HepG2 (cell line): ENCODE results near the gene B3GNT9. TPM values are rescaled to one million over a fixed set of nuclear protein-coding genes. Genes with fewer than 3 reads are reported as not detected.

ENCODE experiments used
- ATAC-seq: fragments of 200-7000 bp; cut with Tn5 transposase; 3 replicates; pipeline ENCODE4 v1.9.1; 2020; ENCODE audit warnings: mild to moderate bottlenecking, moderate library complexity
- BruUV-seq: library from RNA; stranded (reverse); fragments of 400-500 nt; replicated peaks from 2 replicates; lab custom pipeline; 2021; lab: Mats Ljungman, UMichigan
- CTCF ChIA-PET: fragments of 300-600 bp; formaldehyde crosslinking; extraction: SDS; loops from one replicate; lab custom pipeline; 2021; ENCODE audit warnings: low total read pairs, inconsistent platforms, low intra/inter-chr PET ratio; lab: Yijun Ruan, JAX
- POLR2A ChIA-PET: fragments of 350-600 bp; sonication (Branson Sonifier 250); formaldehyde crosslinking; loops from one replicate; lab custom pipeline; 2020; ENCODE audit warnings: antibody characterized with exemption, inconsistent platforms; lab: Yijun Ruan, JAX
- DNase-seq: peaks from one replicate; pipeline ENCODE4 v3.0.0-alpha.2; 2015; ENCODE audit warnings: low spot score
- FAIRE-seq: peaks from 3 replicates; lab custom pipeline; 2011; peaks lifted over from hg19 to GRCh38; lab: Jason Lieb, UNC
- H2AFZ ChIP-seq: one replicate; pipeline ENCODE4 v1.6.1; 2011; ENCODE audit warnings: low read length, inconsistent platforms
- H3K27ac ChIP-seq: fragments of 300-600 bp; 3 replicates; pipeline ENCODE4 v1.8.0; 2011; ENCODE audit warnings: mixed run types, mild to moderate bottlenecking, mixed read lengths, low read length, inconsistent platforms; ENCODE audit not compliant: insufficient read depth; ENCODE audit errors: extremely low read length
- H3K27me3 ChIP-seq, 2 experiments: fragments of 200-600 bp in 1 of 2; 2 replicates in 1 of 2; 3 replicates in 1 of 2; pipeline versions ENCODE4 v1.6.0 to v1.8.0; 2011; ENCODE audit warnings: low read length in 2 of 2, mild to moderate bottlenecking in 2 of 2, moderate library complexity in 2 of 2, inconsistent platforms in 1 of 2; ENCODE audit not compliant: insufficient read depth in 2 of 2, control insufficient read depth in 1 of 2
- H3K36me3 ChIP-seq, 2 experiments: fragments of 200-600 bp in 1 of 2; replicated peaks in 1 of 2; 2 replicates in 1 of 2; 3 replicates in 1 of 2; pipeline versions ENCODE4 v1.5.1 to v1.8.0; 2011; ENCODE audit warnings: low read length in 2 of 2, inconsistent platforms in 1 of 2; ENCODE audit not compliant: insufficient read depth in 2 of 2, control insufficient read depth in 1 of 2
- H3K4me1 ChIP-seq: 2 replicates; pipeline ENCODE4 v1.5.1; 2012; ENCODE audit warnings: low read length, inconsistent platforms; ENCODE audit not compliant: insufficient read depth
- H3K4me2 ChIP-seq: 2 replicates; pipeline ENCODE4 v1.6.0; 2011; ENCODE audit warnings: low read depth, low read length, inconsistent platforms
- H3K4me3 ChIP-seq, 3 experiments: fragments of 200-600 bp in 1 of 3; sonication (generic), shearing (Covaris generic) in 1 of 3; replicated peaks in 1 of 3; 2 replicates each; pipeline ENCODE4 v1.5.1; 2011 to 2016; ENCODE audit warnings: low read length in 3 of 3, inconsistent platforms in 2 of 3, low read depth in 2 of 3, mild to moderate bottlenecking in 2 of 3, control low read depth in 1 of 3, mixed read lengths in 1 of 3; ENCODE audit not compliant: insufficient read depth in 1 of 3
- H3K79me2 ChIP-seq: one replicate; pipeline ENCODE4 v1.6.1; 2011; ENCODE audit warnings: low read length, inconsistent platforms; ENCODE audit not compliant: insufficient read depth
- H3K9ac ChIP-seq: 2 replicates; pipeline ENCODE4 v1.6.0; 2011; ENCODE audit warnings: mild to moderate bottlenecking, low read depth, low read length, inconsistent platforms; ENCODE audit not compliant: insufficient read depth
- H3K9me3 ChIP-seq: 2 replicates; pipeline ENCODE4 v1.5.1; 2012; ENCODE audit warnings: mild to moderate bottlenecking, low read length
- H4K20me1 ChIP-seq: 2 replicates; pipeline ENCODE4 v1.6.0; 2011; ENCODE audit warnings: inconsistent platforms, mild to moderate bottlenecking, low read length, moderate library complexity; ENCODE audit not compliant: insufficient read depth
- HDAC2 ChIP-seq: sonication (generic); formaldehyde crosslinking; IDR thresholded peaks from 2 replicates; pipeline ENCODE4 v1.4.0; 2020; ENCODE audit warnings: missing genetic modification reagents
- KAT2B ChIP-seq: fragments of 150-350 bp; IDR thresholded peaks from 2 replicates; pipeline ENCODE4 v1.6.1; 2014; ENCODE audit warnings: low read depth, low read length, borderline replicate concordance
- MAF1 ChIP-seq: sonication (generic); formaldehyde crosslinking; IDR thresholded peaks from 2 replicates; pipeline ENCODE4 v1.5.0; 2020; ENCODE audit warnings: missing genetic modification reagents, borderline replicate concordance
- MAFK ChIP-seq, 2 experiments: IDR thresholded peaks in 1 of 2; conservative IDR thresholded peaks in 1 of 2; 2 replicates each; pipeline ENCODE4 v1.6.1; 2011; ENCODE audit warnings: improper control_type of control experiment in 2 of 2, low read length in 2 of 2
- THAP7 ChIP-seq: sonication (generic); formaldehyde crosslinking; IDR thresholded peaks from 2 replicates; pipeline ENCODE4 v1.8.1; 2023; ENCODE audit warnings: mild to moderate bottlenecking, missing genetic modification reagents
- ZBTB21 ChIP-seq: sonication (generic); formaldehyde crosslinking; IDR thresholded peaks from 2 replicates; pipeline ENCODE4 v1.4.0; 2020; ENCODE audit warnings: missing genetic modification reagents
- ZNF101 ChIP-seq: sonication (generic); formaldehyde crosslinking; IDR thresholded peaks from 2 replicates; pipeline ENCODE4 v1.4.0; 2020; ENCODE audit warnings: mild to moderate bottlenecking, low read depth, missing genetic modification reagents, borderline replicate concordance
- ZNF205 ChIP-seq: IDR thresholded peaks from 2 replicates; pipeline ENCODE4 v1.6.1; 2018; ENCODE audit warnings: missing biosample characterization, missing genetic modification reagents
- ZNF232 ChIP-seq: sonication (generic); formaldehyde crosslinking; IDR thresholded peaks from 2 replicates; pipeline ENCODE4 v1.4.0; 2020; ENCODE audit warnings: missing genetic modification reagents, borderline replicate concordance
- ZNF383 ChIP-seq: sonication (generic); formaldehyde crosslinking; IDR thresholded peaks from 2 replicates; pipeline ENCODE4 v1.4.0; 2020; ENCODE audit warnings: missing genetic modification reagents, mild to moderate bottlenecking, borderline replicate concordance
- ZNF709 ChIP-seq: sonication (generic); formaldehyde crosslinking; IDR thresholded peaks from 2 replicates; pipeline ENCODE4 v1.5.0; 2020; ENCODE audit warnings: mild to moderate bottlenecking, missing genetic modification reagents
- WGBS: methylation state at CpG from one replicate; pipeline ENCODE4 v1.1.6; 2017; ENCODE audit warnings: low lambda C conversion rate; 5-methylcytosine and 5-hydroxymethylcytosine counted together
- in situ Hi-C: cut with HindIII; loops from 2 replicates; pipeline ENCODE4 v1.10.0; 2017; ENCODE audit warnings: low pct_unique_long_range_greater_than_20kb; ENCODE audit not compliant: extremely low pct_ligation_motif_present
- intact Hi-C: fragments of 100-400 bp; cut with micrococcal nuclease; formaldehyde crosslinking; loops from one replicate; pipeline ENCODE4 v1.10.0; 2022; ENCODE audit not compliant: unreplicated experiment
- polyA plus RNA-seq, 8 experiments: library from polyadenylated mRNA; depleted of rRNA in 3 of 8; stranded (reverse) in 7 of 8; unstranded in 1 of 8; fragments of >200 nt; fragmentation: Illumina TruSeq in 4 of 8; extraction: Trizol in 4 of 8; gene quantifications; 2 replicates each; pipeline versions ENCODE4 v1.2.1 to v1.2.3, GENCODE V29; 2011 to 2016; ENCODE audit warnings: low read depth in 4 of 8, missing spikeins in 1 of 8, mixed read lengths in 1 of 8; ENCODE audit not compliant: insufficient read depth in 1 of 8
- total RNA-seq, 5 experiments: library from RNA; depleted of rRNA; stranded (reverse); fragments of >200 nt; fragmentation: Illumina TruSeq; extraction: Trizol; gene quantifications; 2 replicates each; pipeline ENCODE4 v1.2.3, GENCODE V29; 2016; ENCODE audit warnings: low read depth in 1 of 5
- TF ChIP-seq, protein P1 (sequence below), 2 experiments: sonication (generic) in 1 of 2; formaldehyde crosslinking in 1 of 2; IDR thresholded peaks; 2 replicates each; pipeline versions ENCODE4 v1.4.0 to v1.6.1; 2018 to 2020; ENCODE audit warnings: missing genetic modification reagents in 2 of 2, borderline replicate concordance in 1 of 2, low read depth in 1 of 2, mild to moderate bottlenecking in 1 of 2, missing biosample characterization in 1 of 2
- TF ChIP-seq, protein P2 (sequence below): sonication (generic); formaldehyde crosslinking; IDR thresholded peaks from 2 replicates; pipeline ENCODE4 v1.4.0; 2020; ENCODE audit warnings: missing genetic modification reagents; ENCODE audit errors: not compliant biosample characterization
- TF ChIP-seq, protein P3 (sequence below): sonication (generic); formaldehyde crosslinking; IDR thresholded peaks from 2 replicates; pipeline ENCODE4 v1.5.0; 2020; ENCODE audit warnings: missing genetic modification reagents

Gene B3GNT9
- total and polyA plus RNA-seq, 2 of the 13 experiments (the other 11 are each of a cell fraction or from before 2014, with no cell fraction given), result 1.5 to 3.1 TPM

- TF ChIP-seq KAT2B, result no peak
- TF ChIP-seq ZNF101 (CRISPR knock-in tag), result no peak
- no peak for TF ChIP-seq ZNF383 (CRISPR knock-in tag)
- TF ChIP-seq ZNF232 (CRISPR knock-in tag), result 0 out of 2 replicates have a peak, but pooled peaks have one; percentile 14
- TF ChIP-seq MAFK (conservative IDR thresholded peaks at IDR 0.05 in 1 of 2, IDR thresholded peaks at IDR 0.05 in 1 of 2; ENCODE audit: low read length in 2 of 2), result no peak
- 0 out of 2 replicates have a peak, but pooled peaks have one; percentile 78 for TF ChIP-seq MAF1 (CRISPR knock-in tag)
- TF ChIP-seq, protein P1, sequence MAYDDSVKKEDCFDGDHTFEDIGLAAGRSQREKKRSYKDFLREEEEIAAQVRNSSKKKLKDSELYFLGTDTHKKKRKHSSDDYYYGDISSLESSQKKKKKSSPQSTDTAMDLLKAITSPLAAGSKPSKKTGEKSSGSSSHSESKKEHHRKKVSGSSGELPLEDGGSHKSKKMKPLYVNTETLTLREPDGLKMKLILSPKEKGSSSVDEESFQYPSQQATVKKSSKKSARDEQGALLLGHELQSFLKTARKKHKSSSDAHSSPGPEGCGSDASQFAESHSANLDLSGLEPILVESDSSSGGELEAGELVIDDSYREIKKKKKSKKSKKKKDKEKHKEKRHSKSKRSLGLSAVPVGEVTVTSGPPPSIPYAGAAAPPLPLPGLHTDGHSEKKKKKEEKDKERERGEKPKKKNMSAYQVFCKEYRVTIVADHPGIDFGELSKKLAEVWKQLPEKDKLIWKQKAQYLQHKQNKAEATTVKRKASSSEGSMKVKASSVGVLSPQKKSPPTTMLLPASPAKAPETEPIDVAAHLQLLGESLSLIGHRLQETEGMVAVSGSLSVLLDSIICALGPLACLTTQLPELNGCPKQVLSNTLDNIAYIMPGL (CRISPR knock-in tag; IDR thresholded peaks at IDR 0.05; ENCODE audit: borderline replicate concordance in 1 of 2, low read depth in 1 of 2), result peak in 1 of 2 experiments; percentile 66; a peak in 1 of 4 replicates
These were observed 41.3 kb upstream of the B3GNT9 start, which contains the start of gene E2F4 (continued) for GRCh38 chr16:67191995-67192681.

DNA sequence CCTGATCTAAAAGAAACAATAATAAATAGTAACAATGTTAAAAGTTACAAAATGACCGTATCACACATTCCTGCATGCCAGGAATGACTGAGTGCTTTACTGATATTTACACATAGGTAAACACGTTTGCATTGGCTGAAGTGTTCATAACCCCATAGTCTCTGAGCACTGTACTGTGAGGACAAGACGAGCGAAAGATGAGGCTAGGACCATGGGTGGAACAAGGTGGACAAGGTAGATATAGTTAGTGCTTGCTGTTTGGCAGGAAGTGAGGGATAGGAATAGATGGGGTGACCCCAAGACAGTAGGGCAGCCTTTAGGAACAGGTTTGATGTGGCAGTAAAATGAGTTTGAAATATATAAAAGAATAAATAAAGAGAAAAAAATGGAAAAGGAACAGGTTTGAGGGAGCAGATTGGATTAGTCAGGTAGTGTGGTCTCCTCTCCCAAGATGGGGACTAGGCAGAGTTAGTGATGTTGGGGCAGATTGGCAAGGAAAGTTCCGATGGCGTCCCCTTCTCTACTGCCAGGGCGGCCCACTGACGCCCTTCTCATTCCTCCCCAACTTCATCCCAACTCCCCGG is 40.7 kb upstream of the B3GNT9 start:
- Histone ChIP-seq H3K79me2 (peaks cover 21% of the 10 kb centered on the region), H3K4me2 (peak overlapping the region; percentile 97), H3K4me1 (peaks cover 45% of the 10 kb centered on the region), H3K9me3 (no peaks in the 10 kb centered on the region), H3K27ac (no peak overlapping the region), H3K4me3 (peak overlapping the region; percentile 84 to 99 (median 97)), H3K36me3 (peaks cover 20 to 30% of the 10 kb centered on the region in 2 experiments), H3K9ac (peak overlapping the region; percentile 3; the same call in 1 of the 2 replicates), H3K27me3 (peaks cover 7 to 16% of the 10 kb centered on the region in 2 experiments; a peak in 2 of 5 replicates), H2AFZ (peak overlapping the region; percentile 75), H4K20me1 (no peaks in the 10 kb centered on the region; the same call in 1 of the 2 replicates)
- FAIRE-seq (no peak), DNase-seq (no peak), ATAC-seq (0 out of 3 replicates have a peak, but pooled peaks have one; percentile 4)
- in situ Hi-C loops, result no loop called here
- POLR2A ChIA-PET, result interaction anchor here (0.9 to 1.9 kb wide), 2 partner anchors 9 to 18 kb away, joined by 3 to 7 read pairs; no protein-coding TSS in a partner anchor
- WGBS, result 3% methylated on average over 9 of the region's 9 CpGs
- no TSS peak for BruUV-seq
- CTCF ChIA-PET, result no interaction called here
- intact Hi-C loops, result no loop called here
- TF ChIP-seq ZBTB21 (CRISPR knock-in tag) (0 out of 2 replicates have a peak, but pooled peaks have one; percentile 14), ZNF205 (no peak), ZNF232 (CRISPR knock-in tag) (0 out of 2 replicates have a peak, but pooled peaks have one; percentile 43), HDAC2 (no peak), THAP7 (0 out of 2 replicates have a peak, but pooled peaks have one; percentile 59), ZNF709 (CRISPR knock-in tag) (0 out of 2 replicates have a peak, but pooled peaks have one; percentile 2)
- TF ChIP-seq, protein P2, sequence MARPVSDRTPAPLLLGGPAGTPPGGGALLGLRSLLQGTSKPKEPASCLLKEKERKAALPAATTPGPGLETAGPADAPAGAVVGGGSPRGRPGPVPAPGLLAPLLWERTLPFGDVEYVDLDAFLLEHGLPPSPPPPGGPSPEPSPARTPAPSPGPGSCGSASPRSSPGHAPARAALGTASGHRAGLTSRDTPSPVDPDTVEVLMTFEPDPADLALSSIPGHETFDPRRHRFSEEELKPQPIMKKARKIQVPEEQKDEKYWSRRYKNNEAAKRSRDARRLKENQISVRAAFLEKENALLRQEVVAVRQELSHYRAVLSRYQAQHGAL (CRISPR knock-in tag), result peak; percentile 36
- TF ChIP-seq, protein P3, sequence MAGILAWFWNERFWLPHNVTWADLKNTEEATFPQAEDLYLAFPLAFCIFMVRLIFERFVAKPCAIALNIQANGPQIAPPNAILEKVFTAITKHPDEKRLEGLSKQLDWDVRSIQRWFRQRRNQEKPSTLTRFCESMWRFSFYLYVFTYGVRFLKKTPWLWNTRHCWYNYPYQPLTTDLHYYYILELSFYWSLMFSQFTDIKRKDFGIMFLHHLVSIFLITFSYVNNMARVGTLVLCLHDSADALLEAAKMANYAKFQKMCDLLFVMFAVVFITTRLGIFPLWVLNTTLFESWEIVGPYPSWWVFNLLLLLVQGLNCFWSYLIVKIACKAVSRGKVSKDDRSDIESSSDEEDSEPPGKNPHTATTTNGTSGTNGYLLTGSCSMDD, result 0 out of 2 replicates have a peak, but pooled peaks have one; percentile 24
